GM23338 (cell line): ENCODE data around the gene NT5DC3.
A peak's percentile ranks its signal among the peaks of the same experiment; 100 is the strongest.

Source experiments
- CREB1 ChIP-seq: fragments of 250-450 bp; sonication (Bioruptor Pico); IDR thresholded peaks from 2 replicates; pipeline ENCODE4 v1.5.0; 2020; ENCODE audit warnings: low read depth, mild to moderate bottlenecking, moderate library complexity
- EZH2 ChIP-seq: fragments of 200-600 bp; sonication (generic); IDR thresholded peaks from one replicate; pipeline ENCODE4 v1.8.0; 2017; ENCODE audit warnings: antibody characterized with exemption, mild to moderate bottlenecking, low read depth; ENCODE audit not compliant: unreplicated experiment
- EZH2phosphoT487 ChIP-seq: fragments of 200-600 bp; sonication (generic); IDR thresholded peaks from one replicate; pipeline ENCODE4 v1.8.1; 2018; ENCODE audit warnings: antibody characterized with exemption; ENCODE audit not compliant: unreplicated experiment
- JUNB ChIP-seq: IDR thresholded peaks from one replicate; pipeline ENCODE4 v1.6.1; 2016; ENCODE audit warnings: antibody characterized with exemption; ENCODE audit not compliant: unreplicated experiment
- NANOG ChIP-seq: IDR thresholded peaks from 2 replicates; pipeline ENCODE4 v1.6.1; 2016; ENCODE audit warnings: antibody characterized with exemption, borderline replicate concordance
- POLR2AphosphoS5 ChIP-seq: IDR thresholded peaks from 2 replicates; pipeline ENCODE4 v1.6.1; 2016; ENCODE audit warnings: antibody characterized with exemption, low read depth
- STAT1 ChIP-seq: IDR thresholded peaks from one replicate; pipeline ENCODE4 v1.6.1; 2016; ENCODE audit warnings: antibody characterized with exemption; ENCODE audit not compliant: unreplicated experiment
- ZNF114 ChIP-seq: fragments of 250-450 bp; sonication (Bioruptor Pico); IDR thresholded peaks from 2 replicates; pipeline ENCODE4 v1.5.0; 2020; ENCODE audit warnings: mild to moderate bottlenecking, moderate library complexity
- TF ChIP-seq, protein P1 (sequence below), 2 experiments: fragments of 200-600 bp in 1 of 2; sonication (generic) in 1 of 2; conservative IDR thresholded peaks; 2 replicates each; pipeline versions ENCODE4 v1.5.1 to v1.6.1; 2016 to 2017; ENCODE audit warnings: antibody characterized with exemption in 2 of 2, low read depth in 2 of 2, mild to moderate bottlenecking in 2 of 2, moderate library complexity in 1 of 2
- TF ChIP-seq, protein P2 (sequence below): IDR thresholded peaks from one replicate; pipeline ENCODE4 v1.6.1; 2018; ENCODE audit warnings: antibody characterized with exemption; ENCODE audit not compliant: unreplicated experiment

DNA sequence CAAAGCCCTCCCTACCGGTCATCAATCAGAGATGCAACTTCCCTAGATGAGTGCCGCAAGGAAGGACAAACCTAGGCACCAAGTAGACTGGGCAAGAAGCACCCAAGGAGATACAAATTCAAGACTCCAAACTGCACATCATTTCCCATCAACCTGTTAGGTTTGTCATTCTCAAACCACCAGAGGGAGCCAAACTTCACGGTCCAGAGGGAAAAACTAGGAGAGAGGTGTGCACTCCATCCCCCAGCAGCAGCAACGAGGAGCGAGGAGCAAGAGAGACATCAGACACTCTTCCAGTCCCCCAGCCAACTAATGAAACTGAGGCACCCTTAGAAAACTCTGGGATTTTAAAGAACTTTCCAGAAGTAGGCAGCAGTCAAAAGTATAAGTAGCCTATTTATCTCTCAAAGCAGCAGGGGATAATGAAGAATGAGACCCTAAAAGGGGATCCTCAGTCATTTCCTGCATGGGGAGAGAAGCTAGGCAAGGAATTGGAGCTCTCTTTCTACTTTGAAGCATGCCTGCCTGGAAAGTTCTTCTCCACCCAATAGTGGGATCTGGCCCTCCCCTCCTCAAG lies 37.0 kb upstream of the NT5DC3 start:
- TF ChIP-seq, protein P1, sequence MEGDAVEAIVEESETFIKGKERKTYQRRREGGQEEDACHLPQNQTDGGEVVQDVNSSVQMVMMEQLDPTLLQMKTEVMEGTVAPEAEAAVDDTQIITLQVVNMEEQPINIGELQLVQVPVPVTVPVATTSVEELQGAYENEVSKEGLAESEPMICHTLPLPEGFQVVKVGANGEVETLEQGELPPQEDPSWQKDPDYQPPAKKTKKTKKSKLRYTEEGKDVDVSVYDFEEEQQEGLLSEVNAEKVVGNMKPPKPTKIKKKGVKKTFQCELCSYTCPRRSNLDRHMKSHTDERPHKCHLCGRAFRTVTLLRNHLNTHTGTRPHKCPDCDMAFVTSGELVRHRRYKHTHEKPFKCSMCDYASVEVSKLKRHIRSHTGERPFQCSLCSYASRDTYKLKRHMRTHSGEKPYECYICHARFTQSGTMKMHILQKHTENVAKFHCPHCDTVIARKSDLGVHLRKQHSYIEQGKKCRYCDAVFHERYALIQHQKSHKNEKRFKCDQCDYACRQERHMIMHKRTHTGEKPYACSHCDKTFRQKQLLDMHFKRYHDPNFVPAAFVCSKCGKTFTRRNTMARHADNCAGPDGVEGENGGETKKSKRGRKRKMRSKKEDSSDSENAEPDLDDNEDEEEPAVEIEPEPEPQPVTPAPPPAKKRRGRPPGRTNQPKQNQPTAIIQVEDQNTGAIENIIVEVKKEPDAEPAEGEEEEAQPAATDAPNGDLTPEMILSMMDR (conservative IDR thresholded peaks at IDR 0.05; ENCODE audit: low read depth in 2 of 2), result peak; percentile 78 to 96
- no peak for TF ChIP-seq EZH2phosphoT487
- no peak for TF ChIP-seq NANOG
- no peak for TF ChIP-seq STAT1
- TF ChIP-seq ZNF114 (CRISPR knock-in tag), result no peak
- TF ChIP-seq, protein P2, sequence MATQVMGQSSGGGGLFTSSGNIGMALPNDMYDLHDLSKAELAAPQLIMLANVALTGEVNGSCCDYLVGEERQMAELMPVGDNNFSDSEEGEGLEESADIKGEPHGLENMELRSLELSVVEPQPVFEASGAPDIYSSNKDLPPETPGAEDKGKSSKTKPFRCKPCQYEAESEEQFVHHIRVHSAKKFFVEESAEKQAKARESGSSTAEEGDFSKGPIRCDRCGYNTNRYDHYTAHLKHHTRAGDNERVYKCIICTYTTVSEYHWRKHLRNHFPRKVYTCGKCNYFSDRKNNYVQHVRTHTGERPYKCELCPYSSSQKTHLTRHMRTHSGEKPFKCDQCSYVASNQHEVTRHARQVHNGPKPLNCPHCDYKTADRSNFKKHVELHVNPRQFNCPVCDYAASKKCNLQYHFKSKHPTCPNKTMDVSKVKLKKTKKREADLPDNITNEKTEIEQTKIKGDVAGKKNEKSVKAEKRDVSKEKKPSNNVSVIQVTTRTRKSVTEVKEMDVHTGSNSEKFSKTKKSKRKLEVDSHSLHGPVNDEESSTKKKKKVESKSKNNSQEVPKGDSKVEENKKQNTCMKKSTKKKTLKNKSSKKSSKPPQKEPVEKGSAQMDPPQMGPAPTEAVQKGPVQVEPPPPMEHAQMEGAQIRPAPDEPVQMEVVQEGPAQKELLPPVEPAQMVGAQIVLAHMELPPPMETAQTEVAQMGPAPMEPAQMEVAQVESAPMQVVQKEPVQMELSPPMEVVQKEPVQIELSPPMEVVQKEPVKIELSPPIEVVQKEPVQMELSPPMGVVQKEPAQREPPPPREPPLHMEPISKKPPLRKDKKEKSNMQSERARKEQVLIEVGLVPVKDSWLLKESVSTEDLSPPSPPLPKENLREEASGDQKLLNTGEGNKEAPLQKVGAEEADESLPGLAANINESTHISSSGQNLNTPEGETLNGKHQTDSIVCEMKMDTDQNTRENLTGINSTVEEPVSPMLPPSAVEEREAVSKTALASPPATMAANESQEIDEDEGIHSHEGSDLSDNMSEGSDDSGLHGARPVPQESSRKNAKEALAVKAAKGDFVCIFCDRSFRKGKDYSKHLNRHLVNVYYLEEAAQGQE, result no peak
- TF ChIP-seq EZH2, result no peak
- TF ChIP-seq JUNB, result no peak
- TF ChIP-seq POLR2AphosphoS5, result no peak
- peak; percentile 23; the same call in 1 of the 2 replicates for TF ChIP-seq CREB1 (CRISPR knock-in tag)
